DMS153 treated with DMSO at 0.1 percent for 48 hours (cell line): ENCODE measurements around the gene TANGO6.

Experiments used
- DNase-seq: peaks from one replicate; lab custom pipeline; 2025; ENCODE audit not compliant: unreplicated experiment; lab: John Stamatoyannopoulos, UW

TANGO6 gene

GRCh38 chr16:68907297-68907696, 64.0 kb downstream of the TANGO6 start:
- DNase-seq: no peak

- no peak for DNase-seq
Observed at GRCh38 chr16:68907781-68908181, 64.5 kb downstream of the TANGO6 start.

GRCh38 chr16:68909099-68909733, 65.9 kb downstream of the TANGO6 start:
- no peak for DNase-seq

- DNase-seq: peak; percentile 26
Observed at GRCh38 chr16:68910051-68910450, 66.7 kb downstream of the TANGO6 start.

GRCh38 chr16:68915589-68915988, 72.3 kb downstream of the TANGO6 start:
- no peak for DNase-seq

- no peak for DNase-seq
Observed at GRCh38 chr16:68917541-68917940, 74.2 kb downstream of the TANGO6 start.

- no peak for DNase-seq
Observed at GRCh38 chr16:68920349-68920748, 77.0 kb downstream of the TANGO6 start.

- no peak for DNase-seq
Observed at GRCh38 chr16:68921637-68922036, 78.3 kb downstream of the TANGO6 start.

GRCh38 chr16:68923116-68923515, 79.8 kb downstream of the TANGO6 start:
- DNase-seq: no peak

- DNase-seq: no peak
Observed at GRCh38 chr16:68927018-68927417, 83.7 kb downstream of the TANGO6 start.

- no peak for DNase-seq
Observed at GRCh38 chr16:68931196-68931595, 87.9 kb downstream of the TANGO6 start.

GRCh38 chr16:68934402-68934801, 91.1 kb downstream of the TANGO6 start:
- DNase-seq: no peak

- no peak for DNase-seq
Observed at GRCh38 chr16:68935008-68935407, 91.7 kb downstream of the TANGO6 start.

GRCh38 chr16:68936736-68937631, 93.7 kb downstream of the TANGO6 start:
- no peak for DNase-seq

GRCh38 chr16:68939692-68940320, 96.5 kb downstream of the TANGO6 start:
- DNase-seq: no peak

- no peak for DNase-seq
Observed at GRCh38 chr16:68940816-68941215, 97.5 kb downstream of the TANGO6 start.

- DNase-seq: no peak
Observed at GRCh38 chr16:68943961-68944360, 100.6 kb downstream of the TANGO6 start.

- no peak for DNase-seq
Observed at GRCh38 chr16:68948230-68948910, 105.0 kb downstream of the TANGO6 start.

GRCh38 chr16:68951991-68952877, 108.9 kb downstream of the TANGO6 start:
- DNase-seq: no peak

GRCh38 chr16:68954911-68955635, 111.7 kb downstream of the TANGO6 start:
- DNase-seq: no peak
